HG02870 (cell line): ENCODE data around the gene RBM23.
A peak's percentile ranks its signal among the peaks of the same experiment; 100 is the strongest.
"Not testable (repeated sequence)": the region's sequence is repeated elsewhere in the genome, so short reads cannot be mapped to it uniquely, and the experiment has no call there.

ENCODE experiments used
- ATAC-seq: cut with Tn5 transposase; IDR thresholded peaks from one replicate; pipeline ENCODE4 v1.9.1; 2021; ENCODE audit warnings: mild to moderate bottlenecking, moderate library complexity; ENCODE audit not compliant: unreplicated experiment

Gene RBM23

DNA sequence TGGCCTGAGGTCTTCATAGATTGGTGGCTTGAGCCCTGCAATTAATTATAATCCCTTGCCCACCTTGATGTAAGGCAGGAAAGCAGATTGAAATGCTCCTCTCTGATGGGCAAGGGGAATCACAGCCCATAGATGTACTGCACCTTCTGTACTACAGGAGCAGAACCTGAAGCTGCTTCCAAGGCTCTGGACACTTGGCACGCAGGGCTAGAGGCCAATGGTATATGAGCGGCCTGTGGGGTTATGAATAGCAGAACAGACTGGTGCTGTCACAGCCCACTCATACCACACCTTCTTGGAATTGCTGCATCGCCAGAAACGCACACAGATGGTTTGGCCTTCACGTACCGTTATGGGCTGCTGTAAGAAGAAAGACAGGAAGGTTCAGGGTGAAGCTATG lies 1.7 kb upstream of the RBM23 start:
- ATAC-seq: no peak

DNA sequence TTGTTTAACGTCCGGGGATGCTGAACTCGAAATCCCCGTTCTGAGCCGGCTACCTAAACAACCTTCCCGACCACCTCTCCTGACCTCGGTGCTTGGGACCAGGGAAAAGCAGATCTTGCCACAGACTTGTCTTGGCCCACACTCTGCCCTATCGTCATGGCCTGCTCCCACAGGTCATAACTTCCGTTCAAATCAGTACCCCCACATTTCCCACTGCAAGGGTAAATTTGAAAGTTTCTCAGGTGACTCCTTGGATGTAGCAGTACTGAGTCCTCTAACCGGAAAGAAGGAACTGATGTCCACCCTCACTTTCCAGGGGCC lies 612 bp upstream of the RBM23 start:
- peak; percentile 3 for ATAC-seq

DNA sequence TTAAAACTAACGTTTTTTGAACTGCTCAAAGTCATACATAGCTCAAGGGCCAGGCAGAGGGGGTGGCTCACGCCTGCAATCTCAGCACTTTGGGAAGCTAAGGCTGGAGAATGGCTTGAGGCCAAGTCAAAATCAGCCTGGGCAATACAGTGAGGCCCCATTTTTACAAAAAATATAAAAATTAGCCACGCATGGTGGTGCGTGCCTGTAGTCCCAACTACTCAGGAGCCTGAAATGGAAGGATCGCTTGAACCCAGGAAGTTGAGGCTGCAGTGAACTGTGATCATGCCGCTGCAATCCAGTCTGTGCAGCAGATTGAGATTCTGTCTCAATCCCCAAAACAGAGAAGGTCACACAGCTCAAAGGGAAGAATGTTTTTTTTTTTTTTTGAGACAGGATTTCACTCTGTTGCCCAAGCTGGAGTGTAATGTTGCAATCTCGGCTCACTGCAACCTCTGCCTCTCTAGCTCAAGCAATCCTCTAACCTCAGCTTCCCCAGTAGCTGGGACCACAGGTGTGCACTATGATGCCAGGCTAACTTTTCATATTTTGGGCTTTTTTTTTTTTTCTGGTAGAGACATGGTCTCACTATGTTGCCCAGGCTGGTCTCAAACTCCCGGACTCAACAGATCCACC lies 2.9 kb downstream of the RBM23 start:
- ATAC-seq: no peak

DNA sequence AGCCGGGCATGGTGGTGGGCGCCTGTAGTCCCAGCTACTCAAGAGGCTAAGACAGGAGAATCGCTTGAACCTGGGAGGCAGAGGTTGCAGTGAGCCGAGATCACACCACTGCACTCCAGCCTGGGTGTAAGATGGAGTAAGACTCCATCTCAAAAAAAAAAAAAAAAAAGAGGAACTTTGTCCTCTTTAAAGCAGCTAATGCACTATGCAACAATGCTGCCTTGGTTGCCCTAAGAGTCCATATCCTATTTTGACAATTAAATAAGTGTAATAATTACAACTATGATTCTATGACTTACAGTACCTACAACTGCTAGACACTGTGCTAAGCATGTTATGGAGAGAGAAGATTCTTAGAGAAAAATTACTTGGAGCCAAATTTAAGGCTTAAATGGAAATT lies 4.1 kb downstream of the RBM23 start:
- not testable (repeated sequence) for ATAC-seq

DNA sequence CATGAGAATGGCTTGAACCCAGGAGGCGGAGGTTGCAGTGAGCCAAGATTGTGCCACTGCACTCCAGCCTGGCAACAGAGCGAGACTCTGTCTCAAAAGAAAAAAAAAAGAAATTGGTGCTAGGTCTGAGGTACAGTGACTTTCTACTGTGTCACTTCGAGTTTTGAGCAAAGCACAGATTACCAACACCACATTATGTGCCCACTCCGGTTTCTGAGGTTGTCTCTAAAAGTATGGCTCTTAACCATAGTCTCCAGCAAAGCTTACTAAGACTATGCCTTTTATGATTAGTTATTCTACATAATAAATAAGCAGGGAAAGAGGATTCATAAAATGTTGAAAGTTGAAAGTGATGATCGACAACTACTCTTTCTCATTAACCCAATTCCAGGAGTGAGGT lies 8.0 kb downstream of the RBM23 start:
- ATAC-seq: no peak

DNA sequence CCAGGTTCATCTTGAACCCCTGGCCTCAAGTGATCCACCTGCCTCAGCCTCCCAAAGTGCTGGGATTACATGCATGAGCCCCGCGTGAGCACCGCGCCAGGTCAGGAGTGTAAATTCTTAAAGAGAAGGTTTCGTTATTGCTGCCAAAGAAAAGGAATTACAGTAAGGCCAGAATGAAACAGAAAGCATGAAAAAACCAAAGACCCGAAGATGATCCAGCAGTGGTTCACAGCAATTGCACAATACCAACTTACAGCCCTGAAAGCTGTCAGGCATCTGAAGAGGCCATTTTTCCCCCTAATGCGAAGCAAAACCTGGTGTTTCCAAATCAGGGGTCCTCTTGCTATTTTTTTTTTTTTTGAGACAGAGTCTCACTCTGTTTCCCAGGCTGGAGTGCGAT lies 10.3 kb downstream of the RBM23 start:
- no peak for ATAC-seq

DNA sequence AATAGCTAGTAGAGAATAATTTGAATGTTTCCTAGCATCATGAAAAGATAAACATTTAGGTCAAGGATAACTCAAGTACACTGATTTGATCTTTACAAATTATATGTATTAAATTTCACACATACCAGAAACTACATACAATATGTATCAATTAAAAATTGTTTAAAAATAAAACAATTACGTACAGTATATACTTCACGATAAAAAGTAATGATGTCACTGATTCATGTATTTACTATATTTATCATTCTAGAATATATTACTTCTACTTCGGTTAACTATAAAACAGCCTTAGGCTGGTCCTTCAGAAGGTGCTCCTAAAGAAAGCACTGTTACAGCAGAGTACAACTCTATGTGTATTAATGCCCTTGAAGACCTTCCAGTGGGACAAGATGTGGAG lies 11.5 kb downstream of the RBM23 start:
- no peak for ATAC-seq

DNA sequence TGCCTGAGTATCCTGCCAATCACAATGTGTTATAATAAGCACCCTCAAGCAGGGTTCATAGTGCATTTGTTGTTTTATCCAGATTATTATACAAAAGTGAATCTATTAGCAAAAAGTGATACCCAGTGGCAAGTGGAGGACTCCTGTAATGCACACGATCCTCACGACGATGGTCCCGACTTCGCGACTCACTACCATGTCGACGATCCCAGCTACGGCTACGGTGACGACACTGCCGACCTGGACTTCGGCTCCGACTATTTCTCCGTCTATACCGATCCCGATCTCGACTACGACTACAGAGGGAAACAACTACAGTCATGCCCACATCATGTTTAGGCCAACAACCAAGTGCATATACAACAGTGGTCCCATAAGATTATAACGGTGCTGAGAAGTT lies 12.9 kb downstream of the RBM23 start:
- ATAC-seq: no peak

DNA sequence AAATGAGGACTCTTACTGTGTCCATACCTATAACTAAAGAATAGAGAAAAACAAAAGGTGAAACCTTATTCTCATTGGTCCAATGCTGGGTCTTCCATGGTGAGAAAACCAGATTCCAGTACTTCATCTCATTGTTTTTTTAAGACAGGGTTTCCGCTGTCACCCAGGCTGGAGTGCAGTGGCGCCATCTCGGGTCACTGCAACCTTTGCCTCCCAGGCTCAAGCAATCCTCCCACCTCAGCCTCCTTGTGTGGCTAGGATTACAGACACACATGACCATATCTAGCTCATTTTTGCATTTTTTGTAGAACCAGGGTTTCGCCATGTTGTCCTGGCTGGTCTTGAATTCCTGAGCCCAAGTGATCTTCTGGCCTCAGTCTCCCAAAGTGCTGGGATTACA lies 13.3 kb downstream of the RBM23 start:
- ATAC-seq: no peak

DNA sequence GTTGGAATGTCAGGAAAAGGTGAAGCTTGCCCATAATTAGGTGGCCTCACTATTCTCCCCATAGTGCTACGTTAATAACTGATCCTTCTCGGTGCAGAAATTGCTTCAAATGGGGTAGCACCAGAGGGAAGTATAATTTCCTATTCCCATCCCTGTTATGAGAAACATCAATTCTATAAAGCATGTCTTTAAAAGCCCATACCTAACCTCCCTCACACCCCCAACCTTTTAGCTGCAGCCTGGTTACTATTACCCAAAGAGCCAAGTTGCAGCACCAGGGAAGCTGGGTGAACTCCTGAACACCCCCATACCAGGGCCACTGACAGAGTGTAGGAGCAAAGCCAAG lies 15.2 kb downstream of the RBM23 start:
- no peak for ATAC-seq

DNA sequence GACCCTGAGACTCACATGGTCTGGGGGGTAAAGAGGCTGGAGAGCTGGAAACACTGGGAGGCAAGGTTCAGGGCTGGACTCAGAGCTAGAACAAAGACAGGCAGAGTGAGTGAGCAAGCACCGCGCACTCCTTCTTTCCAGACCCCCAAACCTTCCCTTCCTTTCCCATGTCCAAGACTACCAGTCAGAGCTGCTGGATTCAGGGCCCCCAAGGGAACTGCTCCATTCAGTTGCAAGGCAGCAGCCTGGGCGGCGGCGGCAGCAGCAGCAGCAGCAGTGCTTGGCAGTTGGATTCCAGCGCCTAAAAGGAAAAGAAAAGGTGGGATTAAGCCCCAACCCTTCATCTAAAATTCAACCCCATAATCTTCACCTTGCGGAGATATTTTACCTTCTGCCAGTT lies 17.1 kb downstream of the RBM23 start:
- ATAC-seq: no peak

DNA sequence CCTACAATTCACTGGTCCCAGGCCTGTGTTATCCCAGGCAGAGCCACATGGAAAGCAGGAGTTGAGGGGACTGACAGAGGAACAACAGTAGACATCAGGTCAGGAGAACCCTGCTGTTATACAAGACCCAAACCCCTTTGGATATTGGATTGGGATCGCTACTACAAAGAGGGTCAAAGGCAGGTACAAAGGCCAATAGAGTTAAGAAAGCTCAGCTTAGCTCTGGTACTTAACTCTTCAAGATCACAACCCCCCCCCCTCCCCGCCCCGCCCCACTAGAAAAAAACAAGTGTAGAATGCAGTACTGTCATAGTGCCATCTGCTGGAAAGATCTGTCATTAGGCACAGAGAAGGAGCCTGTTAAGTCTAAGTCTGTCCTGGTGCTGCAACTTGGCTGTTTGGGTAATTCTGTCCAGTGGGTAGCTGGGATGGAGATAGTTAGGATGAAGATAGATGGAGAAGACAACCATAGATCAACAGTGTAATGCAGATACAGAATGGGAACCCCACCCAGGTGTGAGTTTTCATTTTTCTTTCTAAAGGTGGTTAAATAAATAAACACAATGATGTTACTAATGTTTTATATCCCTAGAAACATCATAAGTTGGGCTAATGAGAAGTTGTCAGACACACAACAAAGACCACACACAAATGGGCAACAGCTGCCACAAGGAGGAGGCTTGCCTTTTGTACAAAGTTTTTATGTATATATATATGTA lies 18.7 kb downstream of the RBM23 start:
- ATAC-seq: peak; percentile 58

DNA sequence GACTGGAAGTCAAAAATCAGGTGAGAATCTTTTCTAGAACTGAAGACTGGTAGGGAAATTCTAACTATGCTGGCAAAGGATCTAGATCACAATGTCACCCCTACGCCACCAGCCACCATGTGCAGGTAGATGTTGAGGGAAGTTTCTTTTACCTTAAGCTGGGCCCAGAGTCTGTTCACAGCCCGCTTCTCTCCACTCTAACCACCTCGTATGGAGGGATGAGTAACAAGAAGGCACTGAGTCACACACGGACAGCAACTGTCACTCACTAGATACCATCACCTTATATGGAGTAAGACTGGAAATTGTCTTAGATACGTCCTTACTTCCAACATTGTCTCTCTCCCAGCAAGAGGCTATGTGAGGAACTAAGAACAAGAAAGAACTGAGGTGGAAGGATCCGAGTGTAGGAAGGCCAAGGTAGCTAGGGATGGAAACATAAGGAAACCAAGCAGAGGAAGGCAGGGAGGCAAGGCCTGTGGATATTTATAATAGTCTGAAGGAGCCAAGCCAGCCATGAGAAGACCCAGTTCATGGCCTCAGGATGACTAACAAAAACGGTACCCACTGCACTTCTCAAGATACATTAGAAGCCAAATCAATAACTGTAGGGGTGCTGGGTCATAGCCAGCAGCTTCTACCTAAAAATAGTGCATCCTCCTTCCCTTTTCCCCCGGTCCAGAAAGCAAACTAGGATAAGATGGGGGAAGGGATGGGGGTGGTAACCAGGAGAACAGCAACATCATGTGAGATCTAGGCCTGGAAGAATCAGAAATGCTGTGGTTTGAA lies 20.5 kb downstream of the RBM23 start:
- no peak for ATAC-seq

DNA sequence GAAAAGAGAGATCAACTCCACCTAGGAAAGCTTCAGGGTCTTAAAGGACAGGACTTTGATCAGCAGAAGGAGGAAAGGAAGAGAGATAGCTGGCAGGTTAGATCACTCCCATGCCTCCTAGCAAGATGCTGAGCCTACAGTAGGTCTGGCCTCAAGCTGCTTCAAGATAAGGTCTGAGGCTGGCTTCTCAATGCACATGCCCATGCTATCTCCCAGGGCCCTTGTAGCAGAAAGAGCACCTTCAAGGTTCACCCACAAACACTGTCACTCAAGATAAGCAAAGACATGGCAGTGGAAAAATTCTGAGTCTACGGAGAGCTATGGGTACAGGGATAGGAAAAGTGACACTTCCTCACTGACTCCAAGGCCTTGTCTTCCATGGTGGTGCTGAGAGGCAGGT lies 21.6 kb downstream of the RBM23 start:
- no peak for ATAC-seq

DNA sequence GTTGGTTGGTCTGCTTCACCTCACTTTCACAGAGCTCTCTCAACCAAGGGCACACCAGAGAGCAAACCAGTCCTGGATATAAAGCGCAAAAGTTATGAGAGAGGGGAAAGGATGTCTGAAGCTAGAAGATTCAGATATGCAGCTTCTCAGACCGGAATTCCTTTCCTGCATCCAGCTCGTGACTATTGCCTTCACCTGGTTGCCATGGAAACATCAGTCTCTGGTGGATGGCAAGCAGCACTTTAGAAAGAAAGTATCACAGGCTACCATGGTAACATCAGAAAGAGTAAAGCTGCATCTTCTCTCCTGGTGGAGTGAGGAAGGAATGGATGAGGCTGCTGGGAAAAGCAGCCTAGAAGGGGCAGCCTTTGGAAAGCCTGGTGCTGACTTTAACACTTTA lies 22.2 kb downstream of the RBM23 start:
- no peak for ATAC-seq

DNA sequence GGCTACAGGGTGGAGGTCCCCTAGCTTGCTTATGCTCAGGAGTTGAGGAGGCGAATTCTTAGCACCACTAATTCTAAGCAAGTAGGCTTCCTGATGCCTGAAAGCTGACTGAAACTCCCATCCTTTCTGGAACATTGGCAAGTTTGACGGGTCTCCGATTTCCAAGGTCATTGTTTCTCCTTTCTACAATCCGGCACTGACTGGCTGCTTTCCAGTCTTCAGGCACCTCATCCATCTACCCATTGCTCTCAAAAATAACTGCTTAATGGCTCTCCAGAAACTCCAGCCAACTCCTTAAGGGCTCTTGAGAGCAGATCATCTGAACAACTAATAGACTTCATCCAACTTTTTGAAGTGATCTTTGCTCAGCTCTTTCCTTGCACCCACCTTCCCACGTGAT lies 22.6 kb downstream of the RBM23 start:
- ATAC-seq: no peak

DNA sequence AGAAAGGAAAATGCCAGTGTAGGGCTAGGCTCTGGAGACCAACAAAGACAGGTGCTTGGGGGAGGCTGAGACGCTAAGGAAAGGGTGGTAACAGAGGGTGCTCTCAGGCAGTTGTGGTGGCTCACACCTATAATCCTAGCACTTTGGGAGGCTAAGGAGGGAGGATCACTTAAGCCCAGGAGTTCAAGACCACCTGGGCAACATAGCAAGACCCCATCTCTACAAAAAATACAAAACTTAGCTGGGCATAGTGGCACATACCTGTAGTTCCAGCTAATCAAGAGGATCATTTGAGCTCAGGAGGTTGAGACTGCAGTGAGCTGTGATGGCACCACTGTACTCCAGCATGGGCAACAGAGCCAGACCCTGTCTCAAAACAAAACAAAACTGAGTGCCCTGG lies 23.5 kb downstream of the RBM23 start:
- ATAC-seq: no peak

DNA sequence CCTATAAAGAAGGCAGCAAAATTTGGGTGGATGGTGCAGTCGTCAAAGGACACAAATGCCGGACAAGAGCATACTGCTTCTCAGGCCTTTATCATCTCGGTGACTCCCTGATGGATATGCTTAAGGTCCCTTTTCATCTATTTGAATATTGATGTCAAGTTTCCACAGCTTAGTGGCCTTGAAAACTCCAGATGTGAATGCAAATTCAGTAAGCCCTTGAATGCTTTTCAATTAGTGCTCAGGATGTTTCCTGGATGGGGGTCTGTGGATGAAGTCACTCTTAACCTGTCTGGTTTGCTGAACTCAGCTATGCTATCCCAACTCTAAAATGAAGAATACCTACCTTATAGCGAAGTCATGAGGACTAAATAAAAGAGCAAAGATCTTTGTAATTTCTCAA lies 25.2 kb downstream of the RBM23 start:
- no peak for ATAC-seq

DNA sequence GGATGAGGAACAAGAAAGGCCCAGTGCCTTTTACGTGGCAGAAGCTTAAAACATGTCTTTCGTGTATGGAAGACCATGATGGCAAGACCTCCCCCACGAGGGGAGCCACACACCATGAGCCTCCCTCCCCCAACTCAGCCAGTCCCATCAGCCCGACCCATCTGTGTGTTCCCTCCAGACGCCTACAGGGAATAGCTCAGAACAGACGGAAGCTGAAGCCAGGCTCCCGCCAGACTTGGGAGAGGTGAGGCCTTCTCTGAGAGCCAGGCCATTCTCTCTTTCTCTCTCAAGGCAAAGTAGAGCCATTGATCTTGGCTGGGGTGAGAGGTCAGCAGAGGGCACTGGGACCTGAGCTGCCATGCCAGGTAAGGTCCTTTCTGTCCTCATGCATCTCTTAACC lies 26.5 kb downstream of the RBM23 start:
- no peak for ATAC-seq

DNA sequence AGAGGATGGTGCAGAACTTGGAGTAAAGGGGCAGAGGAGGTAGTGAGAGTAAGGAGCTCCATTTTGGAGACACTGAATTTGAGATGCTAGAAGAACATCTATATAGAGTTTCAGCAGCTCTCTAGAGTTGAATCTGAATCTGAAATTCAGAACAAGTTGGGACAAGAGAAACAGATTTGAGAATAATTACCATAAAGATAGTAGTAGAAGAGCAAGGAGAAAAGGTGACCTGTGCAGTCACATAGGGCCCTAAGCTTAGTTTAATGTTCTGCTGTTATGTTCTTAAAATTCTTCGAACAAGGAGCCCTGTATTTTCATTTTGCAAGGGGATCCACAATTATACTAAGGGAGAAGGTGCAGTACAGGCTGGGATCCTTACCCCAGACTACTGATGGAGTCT lies 28.5 kb downstream of the RBM23 start:
- ATAC-seq: no peak

DNA sequence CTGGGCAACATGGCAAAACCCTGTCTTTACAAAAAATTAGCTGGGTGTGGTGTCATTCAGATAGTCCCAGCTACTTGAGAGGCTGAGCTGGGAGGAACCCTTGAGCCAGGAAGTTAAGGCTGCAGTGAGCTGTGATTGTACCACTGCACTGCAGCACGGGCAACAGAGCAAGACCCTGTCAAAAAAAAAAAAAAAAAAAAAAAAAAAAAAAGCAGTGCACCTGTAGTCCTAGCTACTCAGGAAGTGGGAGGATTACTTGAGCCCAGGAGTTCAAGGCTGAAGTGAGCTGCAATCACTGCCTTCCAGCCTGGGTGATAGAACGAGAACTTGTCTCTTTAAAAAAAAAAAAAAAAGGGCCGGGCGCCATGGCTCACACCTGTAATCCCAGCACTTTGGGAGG lies 30.3 kb downstream of the RBM23 start:
- ATAC-seq: no peak

DNA sequence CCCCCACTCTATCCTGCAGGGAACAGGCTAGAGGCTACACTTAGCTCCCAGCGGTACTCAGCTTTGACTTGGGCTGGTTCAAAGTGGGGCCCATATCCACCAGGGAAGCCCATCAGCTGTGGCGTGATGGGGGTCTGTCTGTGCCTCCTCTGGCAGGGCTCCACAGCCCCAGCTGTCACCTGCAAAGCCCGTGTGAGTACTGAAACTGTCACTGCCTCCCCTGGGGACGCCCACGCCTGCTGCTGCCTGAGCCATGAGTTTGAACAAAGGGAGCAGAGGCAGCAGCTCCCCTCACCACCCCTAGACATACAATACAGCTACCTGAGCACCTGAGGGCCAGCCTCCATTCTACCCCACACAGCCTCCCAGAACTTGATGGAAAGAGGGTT lies 31.0 kb downstream of the RBM23 start:
- peak; percentile 36 for ATAC-seq
